GM12864 (cell line): Measurements from ENCODE around the gene XPO6.

Experiments used
- DNase-seq: peaks from one replicate; pipeline ENCODE4 v3.0.0-alpha.2; 2011; ENCODE audit warnings: low read depth
- H3K4me3 ChIP-seq: 2 replicates; pipeline ENCODE4 v1.5.1; 2011; ENCODE audit warnings: mild to moderate bottlenecking, low read depth, low read length, control low read depth
- CTCF ChIP-seq: IDR thresholded peaks from 2 replicates; pipeline ENCODE4 v1.5.1; 2011; ENCODE audit warnings: low read depth, mild to moderate bottlenecking, moderate library complexity, low read length, control low read depth, inconsistent platforms; ENCODE audit errors: missing control alignments

XPO6 gene

GRCh38 chr16:28166394-28167208 is 45.2 kb downstream of the XPO6 start:
- DNase-seq: no peak
- TF ChIP-seq CTCF: no peak
- no peak overlapping the region for H3K4me3 ChIP-seq

- no peak overlapping the region for H3K4me3 ChIP-seq
- TF ChIP-seq CTCF: no peak
- no peak for DNase-seq
These were observed 46.2 kb downstream of the XPO6 start for GRCh38 chr16:28165598-28165997.

GRCh38 chr16:28164140-28164539 is 47.6 kb downstream of the XPO6 start:
- no peak overlapping the region for H3K4me3 ChIP-seq
- TF ChIP-seq CTCF: no peak
- DNase-seq: no peak

- no peak for TF ChIP-seq CTCF
- DNase-seq: no peak
- H3K4me3 ChIP-seq: no peak overlapping the region
These were observed 48.1 kb downstream of the XPO6 start for GRCh38 chr16:28163699-28164098.

- TF ChIP-seq CTCF: no peak
- H3K4me3 ChIP-seq: no peak overlapping the region
- DNase-seq: no peak
These were observed 49.4 kb downstream of the XPO6 start for GRCh38 chr16:28162326-28162877.

- no peak for TF ChIP-seq CTCF
- H3K4me3 ChIP-seq: no peak overlapping the region
- DNase-seq: no peak
These were observed 50.1 kb downstream of the XPO6 start for GRCh38 chr16:28161626-28162025.

GRCh38 chr16:28158136-28158535 is 53.6 kb downstream of the XPO6 start:
- TF ChIP-seq CTCF: no peak
- DNase-seq: no peak
- no peak overlapping the region for H3K4me3 ChIP-seq
